ENCODE measurements around the gene ARSG. TPM values are rescaled to one million over a fixed set of nuclear protein-coding genes. Genes with fewer than 3 reads are reported as not detected.

The ARSG gene
- total and polyA plus RNA-seq, 9 of the 15 experiments (the other 6 are each of a cell fraction or from before 2014, with no cell fraction given) = 1.0 to 5.6 (median 1.8) TPM

DNA sequence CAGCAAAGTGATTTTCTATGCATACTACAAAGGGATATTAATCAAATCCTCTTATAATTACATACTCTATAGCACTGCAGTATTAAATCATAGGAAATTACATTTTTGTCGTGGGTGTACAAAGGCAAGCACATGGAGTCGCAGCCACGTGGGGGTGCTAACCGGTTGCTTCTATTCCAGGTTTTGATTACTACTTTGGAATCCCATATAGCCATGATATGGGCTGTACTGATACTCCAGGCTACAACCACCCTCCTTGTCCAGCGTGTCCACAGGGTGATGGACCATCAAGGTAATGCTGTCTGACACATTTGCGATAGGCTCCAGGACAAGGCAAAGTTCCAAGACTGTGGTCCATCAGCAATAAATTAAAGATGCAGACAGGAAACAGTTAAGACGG lies 60.1 kb downstream of the ARSG start (continued):
- TF ChIP-seq, protein P1, sequence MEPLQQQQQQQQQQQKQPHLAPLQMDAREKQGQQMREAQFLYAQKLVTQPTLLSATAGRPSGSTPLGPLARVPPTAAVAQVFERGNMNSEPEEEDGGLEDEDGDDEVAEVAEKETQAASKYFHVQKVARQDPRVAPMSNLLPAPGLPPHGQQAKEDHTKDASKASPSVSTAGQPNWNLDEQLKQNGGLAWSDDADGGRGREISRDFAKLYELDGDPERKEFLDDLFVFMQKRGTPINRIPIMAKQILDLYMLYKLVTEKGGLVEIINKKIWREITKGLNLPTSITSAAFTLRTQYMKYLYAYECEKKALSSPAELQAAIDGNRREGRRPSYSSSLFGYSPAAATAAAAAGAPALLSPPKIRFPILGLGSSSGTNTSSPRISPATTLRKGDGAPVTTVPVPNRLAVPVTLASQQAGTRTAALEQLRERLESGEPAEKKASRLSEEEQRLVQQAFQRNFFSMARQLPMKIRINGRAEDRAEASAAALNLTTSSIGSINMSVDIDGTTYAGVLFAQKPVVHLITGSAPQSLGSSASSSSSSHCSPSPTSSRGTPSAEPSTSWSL (CRISPR knock-in tag; IDR thresholded peaks at IDR 0.05; ENCODE audit: borderline replicate concordance) = no peak
- TF ChIP-seq ZNF408 (CRISPR knock-in tag; IDR thresholded peaks at IDR 0.05; ENCODE audit: low read depth) = no peak
- TF ChIP-seq SREBF2 (CRISPR knock-in tag; IDR thresholded peaks at IDR 0.05) = no peak
- TF ChIP-seq SP2 (IDR thresholded peaks at IDR 0.05; ENCODE audit: extremely low read depth, low read depth, low read length, poor library complexity, severe bottlenecking) = no peak
- TF ChIP-seq, protein P2, sequence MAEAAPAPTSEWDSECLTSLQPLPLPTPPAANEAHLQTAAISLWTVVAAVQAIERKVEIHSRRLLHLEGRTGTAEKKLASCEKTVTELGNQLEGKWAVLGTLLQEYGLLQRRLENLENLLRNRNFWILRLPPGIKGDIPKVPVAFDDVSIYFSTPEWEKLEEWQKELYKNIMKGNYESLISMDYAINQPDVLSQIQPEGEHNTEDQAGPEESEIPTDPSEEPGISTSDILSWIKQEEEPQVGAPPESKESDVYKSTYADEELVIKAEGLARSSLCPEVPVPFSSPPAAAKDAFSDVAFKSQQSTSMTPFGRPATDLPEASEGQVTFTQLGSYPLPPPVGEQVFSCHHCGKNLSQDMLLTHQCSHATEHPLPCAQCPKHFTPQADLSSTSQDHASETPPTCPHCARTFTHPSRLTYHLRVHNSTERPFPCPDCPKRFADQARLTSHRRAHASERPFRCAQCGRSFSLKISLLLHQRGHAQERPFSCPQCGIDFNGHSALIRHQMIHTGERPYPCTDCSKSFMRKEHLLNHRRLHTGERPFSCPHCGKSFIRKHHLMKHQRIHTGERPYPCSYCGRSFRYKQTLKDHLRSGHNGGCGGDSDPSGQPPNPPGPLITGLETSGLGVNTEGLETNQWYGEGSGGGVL (CRISPR knock-in tag; IDR thresholded peaks at IDR 0.05) = no peak
- TF ChIP-seq, protein P3, sequence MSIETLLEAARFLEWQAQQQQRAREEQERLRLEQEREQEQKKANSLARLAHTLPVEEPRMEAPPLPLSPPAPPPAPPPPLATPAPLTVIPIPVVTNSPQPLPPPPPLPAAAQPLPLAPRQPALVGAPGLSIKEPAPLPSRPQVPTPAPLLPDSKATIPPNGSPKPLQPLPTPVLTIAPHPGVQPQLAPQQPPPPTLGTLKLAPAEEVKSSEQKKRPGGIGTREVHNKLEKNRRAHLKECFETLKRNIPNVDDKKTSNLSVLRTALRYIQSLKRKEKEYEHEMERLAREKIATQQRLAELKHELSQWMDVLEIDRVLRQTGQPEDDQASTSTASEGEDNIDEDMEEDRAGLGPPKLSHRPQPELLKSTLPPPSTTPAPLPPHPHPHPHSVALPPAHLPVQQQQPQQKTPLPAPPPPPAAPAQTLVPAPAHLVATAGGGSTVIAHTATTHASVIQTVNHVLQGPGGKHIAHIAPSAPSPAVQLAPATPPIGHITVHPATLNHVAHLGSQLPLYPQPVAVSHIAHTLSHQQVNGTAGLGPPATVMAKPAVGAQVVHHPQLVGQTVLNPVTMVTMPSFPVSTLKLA (conservative IDR thresholded peaks at IDR 0.05) = 0 out of 4 replicates have a peak, but pooled peaks of 1 of the 2 experiments have one; percentile 18
- peak; percentile 47 for TF ChIP-seq MEIS2 (IDR thresholded peaks at IDR 0.05; ENCODE audit: partially characterized antibody)
- TF ChIP-seq ZBTB17 (CRISPR knock-in tag; IDR thresholded peaks at IDR 0.05) = no peak
- no peak for TF ChIP-seq ZNF695 (CRISPR knock-in tag; IDR thresholded peaks at IDR 0.05)
- TF ChIP-seq SPI1 (IDR thresholded peaks at IDR 0.05; ENCODE audit: borderline replicate concordance, low read depth, low read length) = no peak
- no peak for TF ChIP-seq PHF21A (IDR thresholded peaks at IDR 0.05; ENCODE audit: borderline replicate concordance, low read depth)
- TF ChIP-seq RAD21 (CRISPR knock-in tag; conservative IDR thresholded peaks at IDR 0.05 in 1 of 2, IDR thresholded peaks at IDR 0.05 in 1 of 2) = peak; percentile 30 to 53; a peak in 3 of 4 replicates
- no peak for TF ChIP-seq HMG20A (CRISPR knock-in tag; conservative IDR thresholded peaks at IDR 0.05)
- TF ChIP-seq, protein P4, sequence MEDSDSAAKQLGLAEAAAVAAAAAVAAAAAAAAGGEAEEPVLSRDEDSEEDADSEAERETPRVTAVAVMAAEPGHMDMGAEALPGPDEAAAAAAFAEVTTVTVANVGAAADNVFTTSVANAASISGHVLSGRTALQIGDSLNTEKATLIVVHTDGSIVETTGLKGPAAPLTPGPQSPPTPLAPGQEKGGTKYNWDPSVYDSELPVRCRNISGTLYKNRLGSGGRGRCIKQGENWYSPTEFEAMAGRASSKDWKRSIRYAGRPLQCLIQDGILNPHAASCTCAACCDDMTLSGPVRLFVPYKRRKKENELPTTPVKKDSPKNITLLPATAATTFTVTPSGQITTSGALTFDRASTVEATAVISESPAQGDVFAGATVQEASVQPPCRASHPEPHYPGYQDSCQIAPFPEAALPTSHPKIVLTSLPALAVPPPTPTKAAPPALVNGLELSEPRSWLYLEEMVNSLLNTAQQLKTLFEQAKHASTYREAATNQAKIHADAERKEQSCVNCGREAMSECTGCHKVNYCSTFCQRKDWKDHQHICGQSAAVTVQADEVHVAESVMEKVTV (CRISPR knock-in tag; IDR thresholded peaks at IDR 0.05) = no peak
- no peak for TF ChIP-seq DACH1 (IDR thresholded peaks at IDR 0.05; ENCODE audit: partially characterized antibody)
- no peak for TF ChIP-seq HNRNPLL (IDR thresholded peaks at IDR 0.05; ENCODE audit: low read depth, low read length, poor library complexity, severe bottlenecking)
- TF ChIP-seq ILK (tag; IDR thresholded peaks at IDR 0.05; ENCODE audit: borderline replicate concordance, low read depth) = no peak
- TF ChIP-seq RBM15 (IDR thresholded peaks at IDR 0.05; ENCODE audit: insufficient read depth, low read length) = no peak
- no peak for TF ChIP-seq PML (IDR thresholded peaks at IDR 0.05; ENCODE audit: low read length)
- no peak for TF ChIP-seq EGR1 (conservative IDR thresholded peaks at IDR 0.05)
